ENCODE measurements around the gene RBP5.
A peak's percentile ranks its signal among the peaks of the same experiment; 100 is the strongest.

Gene RBP5

GRCh38 chr12:7123806-7124522, 4.7 kb downstream of the RBP5 start:
- Mint-ChIP-seq H3K27ac (no peak overlapping the region), H3K36me3 (ENCODE audit: low read depth) (no peaks in the 10 kb centered on the region), H3K27me3 (peaks cover 33% of the 10 kb centered on the region), H3K9me3 (no peaks in the 10 kb centered on the region), H3K4me1 (ENCODE audit: low read depth) (peaks cover 25% of the 10 kb centered on the region), H3K4me3 (no peak overlapping the region)
- intact Hi-C loops (cut with micrococcal nuclease): no loop called here

- no peaks in the 10 kb centered on the region for H3K36me3 Mint-ChIP-seq (ENCODE audit: low read depth)
- H3K27me3 Mint-ChIP-seq: peaks cover 24% of the 10 kb centered on the region
- no peak overlapping the region for H3K4me3 Mint-ChIP-seq
- H3K4me1 Mint-ChIP-seq (ENCODE audit: low read depth): peaks cover 31% of the 10 kb centered on the region
- H3K27ac Mint-ChIP-seq: no peak overlapping the region
- intact Hi-C loops (cut with micrococcal nuclease): no loop called here
- no peaks in the 10 kb centered on the region for H3K9me3 Mint-ChIP-seq
These were observed 5.6 kb downstream of the RBP5 start for GRCh38 chr12:7122811-7123769.

DNA sequence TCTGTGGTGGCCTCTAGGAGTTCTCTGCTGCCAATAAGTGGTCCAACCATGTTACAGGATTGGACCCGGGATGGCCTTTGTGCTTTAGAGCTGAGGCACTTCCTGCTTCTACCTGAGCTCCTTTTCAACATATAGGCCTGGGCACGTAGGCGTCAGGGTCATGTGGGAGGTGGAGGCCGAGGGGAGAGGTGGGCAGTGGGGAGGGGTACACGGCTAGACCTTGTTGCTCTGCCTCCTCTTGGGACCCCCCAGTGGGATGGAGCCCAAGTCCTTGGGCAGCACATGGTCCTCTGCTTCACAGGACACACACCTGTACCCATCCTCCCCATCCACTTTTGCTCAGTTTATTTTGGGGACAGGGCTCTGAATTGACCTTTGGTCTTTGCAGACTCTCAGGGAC, 7.4 kb downstream of the RBP5 start:
- no peaks in the 10 kb centered on the region for H3K36me3 Mint-ChIP-seq (ENCODE audit: low read depth)
- H3K27ac Mint-ChIP-seq: no peak overlapping the region
- peaks cover 18% of the 10 kb centered on the region for H3K27me3 Mint-ChIP-seq
- intact Hi-C loops (cut with micrococcal nuclease): no loop called here
- H3K9me3 Mint-ChIP-seq: no peaks in the 10 kb centered on the region
- H3K4me1 Mint-ChIP-seq (ENCODE audit: low read depth): peaks cover 37% of the 10 kb centered on the region
- H3K4me3 Mint-ChIP-seq: no peak overlapping the region

DNA sequence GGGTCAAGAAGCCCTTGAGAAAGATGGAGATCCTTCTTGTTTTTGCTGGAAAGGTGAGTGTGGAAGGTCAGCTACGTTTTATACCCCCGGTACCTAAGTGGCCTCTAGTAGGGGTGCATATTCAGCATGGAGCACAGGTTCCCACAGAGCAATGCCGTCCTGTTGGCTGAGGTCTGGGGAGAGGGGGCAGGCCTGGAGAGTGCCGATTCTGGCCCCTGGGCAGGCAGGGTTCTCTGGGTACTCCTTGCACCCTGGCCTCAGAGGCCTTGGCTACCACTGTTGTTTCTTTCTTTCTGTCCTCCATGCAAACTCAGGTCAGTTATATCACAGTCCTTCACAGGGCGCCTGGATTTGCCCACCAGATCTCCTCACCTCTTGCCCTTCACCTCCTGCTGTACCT, 8.5 kb downstream of the RBP5 start:
- H3K4me1 Mint-ChIP-seq (ENCODE audit: low read depth): peaks cover 49% of the 10 kb centered on the region
- peaks cover 8% of the 10 kb centered on the region for H3K36me3 Mint-ChIP-seq (ENCODE audit: low read depth)
- no peak overlapping the region for H3K27ac Mint-ChIP-seq

GRCh38 chr12:7118881-7119280, 9.8 kb downstream of the RBP5 start:
- no peak overlapping the region for H3K4me3 Mint-ChIP-seq
- H3K9me3 Mint-ChIP-seq: peaks cover 8% of the 10 kb centered on the region
- H3K27ac Mint-ChIP-seq: no peak overlapping the region
- H3K36me3 Mint-ChIP-seq (ENCODE audit: low read depth): peaks cover 11% of the 10 kb centered on the region
- intact Hi-C loops (cut with micrococcal nuclease): no loop called here
- peaks cover 50% of the 10 kb centered on the region for H3K4me1 Mint-ChIP-seq (ENCODE audit: low read depth)
- H3K27me3 Mint-ChIP-seq: peaks cover 11% of the 10 kb centered on the region

More for the DNA sequence above, 8.5 kb downstream of the RBP5 start:
- Mint-ChIP-seq H3K4me3 (no peak overlapping the region), H3K27me3 (peaks cover 19% of the 10 kb centered on the region), H3K9me3 (peaks cover 8% of the 10 kb centered on the region)
- intact Hi-C loops (cut with micrococcal nuclease): no loop called here

- H3K27ac Mint-ChIP-seq: peak overlapping the region; percentile 42
- peaks cover 49% of the 10 kb centered on the region for H3K4me1 Mint-ChIP-seq (ENCODE audit: low read depth)
- H3K36me3 Mint-ChIP-seq (ENCODE audit: low read depth): peaks cover 11% of the 10 kb centered on the region
- peaks cover 6% of the 10 kb centered on the region for H3K27me3 Mint-ChIP-seq
- H3K4me3 Mint-ChIP-seq: no peak overlapping the region
- H3K9me3 Mint-ChIP-seq: peaks cover 8% of the 10 kb centered on the region
- intact Hi-C loops (cut with micrococcal nuclease): no loop called here
These were observed 11.0 kb downstream of the RBP5 start for GRCh38 chr12:7117670-7118069.

GRCh38 chr12:7116916-7117315, 11.8 kb downstream of the RBP5 start:
- H3K27ac Mint-ChIP-seq: no peak overlapping the region
- peaks cover 6% of the 10 kb centered on the region for H3K27me3 Mint-ChIP-seq
- H3K9me3 Mint-ChIP-seq: peaks cover 8% of the 10 kb centered on the region
- no peak overlapping the region for H3K4me3 Mint-ChIP-seq
- H3K36me3 Mint-ChIP-seq (ENCODE audit: low read depth): peaks cover 11% of the 10 kb centered on the region
- H3K4me1 Mint-ChIP-seq (ENCODE audit: low read depth): peaks cover 49% of the 10 kb centered on the region
- intact Hi-C loops (cut with micrococcal nuclease): no loop called here

DNA sequence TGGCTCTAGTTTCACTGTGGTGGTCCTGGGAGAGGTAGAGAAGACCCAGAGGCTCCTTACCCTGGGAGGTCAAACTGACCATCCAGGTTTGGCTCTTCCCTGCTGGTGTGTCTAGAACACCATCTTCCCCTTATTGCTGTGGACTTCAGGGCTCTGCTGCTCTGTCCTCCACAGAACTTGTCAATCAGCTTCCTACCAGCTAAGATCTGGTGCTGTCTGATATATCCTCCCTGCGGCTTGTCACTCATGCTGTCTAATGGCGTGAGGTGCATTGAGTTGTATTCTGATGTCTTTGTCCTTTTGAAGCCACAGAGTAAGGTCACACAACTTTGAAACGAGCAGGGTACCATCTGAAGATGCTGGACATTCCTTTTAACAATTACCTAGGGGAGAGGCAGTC, 12.5 kb downstream of the RBP5 start:
- Mint-ChIP-seq H3K9me3 (peaks cover 8% of the 10 kb centered on the region), H3K4me3 (no peak overlapping the region), H3K4me1 (ENCODE audit: low read depth) (peaks cover 49% of the 10 kb centered on the region), H3K27ac (no peak overlapping the region), H3K36me3 (ENCODE audit: low read depth) (peaks cover 11% of the 10 kb centered on the region), H3K27me3 (peaks cover 5% of the 10 kb centered on the region)
- intact Hi-C loops (cut with micrococcal nuclease): no loop called here

GRCh38 chr12:7114851-7115250, 13.8 kb downstream of the RBP5 start:
- H3K27me3 Mint-ChIP-seq: peaks cover 5% of the 10 kb centered on the region
- H3K4me1 Mint-ChIP-seq (ENCODE audit: low read depth): peaks cover 48% of the 10 kb centered on the region
- H3K4me3 Mint-ChIP-seq: no peak overlapping the region
- peaks cover 8% of the 10 kb centered on the region for H3K9me3 Mint-ChIP-seq
- intact Hi-C loops (cut with micrococcal nuclease): loop anchor here (5.0 kb wide), 1 partner anchor 173 kb away; the partner anchor contains the start of genes C12orf57 and RNU7-1
- peaks cover 11% of the 10 kb centered on the region for H3K36me3 Mint-ChIP-seq (ENCODE audit: low read depth)
- H3K27ac Mint-ChIP-seq: no peak overlapping the region

DNA sequence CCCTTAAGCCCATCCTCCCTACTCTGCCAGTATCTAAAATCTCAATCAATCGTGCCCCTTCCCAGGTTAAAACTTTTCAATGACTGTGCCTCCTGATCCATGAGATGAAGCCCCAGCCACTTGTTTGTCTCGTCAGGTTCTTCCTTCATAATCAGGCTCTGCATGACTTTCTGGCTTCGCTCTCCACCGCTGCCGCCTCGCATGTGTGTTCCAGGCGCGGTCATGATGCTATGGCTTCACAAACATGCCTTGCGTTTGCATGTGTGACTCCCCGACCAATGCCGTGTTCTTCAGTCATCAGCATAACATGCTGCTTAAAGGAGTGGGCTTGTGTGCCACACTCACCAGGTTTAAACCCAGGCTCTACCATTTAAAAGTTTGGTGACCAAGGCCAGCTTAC, 14.7 kb downstream of the RBP5 start:
- H3K27me3 Mint-ChIP-seq: peaks cover 5% of the 10 kb centered on the region
- intact Hi-C loops (cut with micrococcal nuclease): loop anchor here (5.0 kb wide), 1 partner anchor 172 kb away; the partner anchor contains the start of genes C12orf57 and RNU7-1
- H3K4me1 Mint-ChIP-seq (ENCODE audit: low read depth): peaks cover 48% of the 10 kb centered on the region
- no peak overlapping the region for H3K27ac Mint-ChIP-seq
- H3K9me3 Mint-ChIP-seq: peaks cover 8% of the 10 kb centered on the region
- no peak overlapping the region for H3K4me3 Mint-ChIP-seq
- H3K36me3 Mint-ChIP-seq (ENCODE audit: low read depth): peaks cover 11% of the 10 kb centered on the region

DNA sequence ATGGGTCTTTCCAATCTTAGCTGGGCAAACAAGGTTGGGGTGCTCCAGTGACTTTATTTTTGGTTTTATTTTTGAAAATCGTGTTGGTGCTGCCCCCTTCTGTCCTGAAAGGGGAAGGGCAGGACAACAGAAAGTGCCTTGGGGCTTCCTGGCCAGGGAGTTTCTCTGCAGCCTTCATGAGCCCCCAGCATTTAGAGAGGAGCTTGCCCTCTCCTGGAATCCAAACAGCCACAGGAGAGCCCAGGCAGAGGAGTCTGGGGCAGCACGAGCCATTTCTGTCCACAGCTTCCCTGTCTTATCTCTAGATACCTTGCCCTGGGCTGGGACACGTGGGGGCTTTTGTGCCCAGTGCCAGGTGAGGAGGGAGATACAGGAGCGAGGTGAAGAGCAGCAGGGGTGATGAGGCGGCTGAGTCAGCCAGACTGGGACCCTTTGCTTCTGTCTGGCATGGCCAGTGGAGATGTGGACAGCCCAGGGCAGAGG, 15.3 kb downstream of the RBP5 start:
- Mint-ChIP-seq H3K4me3 (no peak overlapping the region), H3K36me3 (ENCODE audit: low read depth) (peaks cover 11% of the 10 kb centered on the region)

DNA sequence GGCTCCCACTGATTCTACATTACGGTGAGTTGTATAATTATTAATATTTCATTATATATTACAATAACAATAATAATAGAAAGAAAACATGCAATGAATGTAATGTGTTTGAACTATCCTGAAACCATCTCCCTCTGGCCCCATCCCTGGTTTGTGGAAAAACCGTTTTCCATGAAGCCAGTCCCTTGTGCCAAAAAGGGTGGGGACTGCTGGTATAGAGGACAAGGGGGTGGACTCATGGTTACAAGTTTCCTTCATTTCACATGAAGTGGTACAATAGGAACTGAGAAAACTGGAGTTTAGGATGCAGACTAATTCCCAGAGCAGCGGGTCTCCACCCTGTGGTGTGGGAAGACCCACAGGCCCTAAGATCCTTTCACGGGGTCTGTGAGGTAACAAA, 16.6 kb downstream of the RBP5 start:
- Mint-ChIP-seq H3K4me3 (no peak overlapping the region), H3K9me3 (peaks cover 8% of the 10 kb centered on the region), H3K36me3 (ENCODE audit: low read depth) (peaks cover 11% of the 10 kb centered on the region), H3K27me3 (peaks cover 5% of the 10 kb centered on the region), H3K27ac (no peak overlapping the region), H3K4me1 (ENCODE audit: low read depth) (peaks cover 48% of the 10 kb centered on the region)
- intact Hi-C loops (cut with micrococcal nuclease): loop anchor here (2.0 to 5.0 kb wide), 2 partner anchors 170 to 243 kb away; partner anchors contain the start of genes C12orf57 and RNU7-1

More for the DNA sequence above, 15.3 kb downstream of the RBP5 start:
- intact Hi-C loops (cut with micrococcal nuclease): loop anchor here (2.0 to 5.0 kb wide), 2 partner anchors 171 to 245 kb away; partner anchors contain the start of genes C12orf57 and RNU7-1
- H3K4me1 Mint-ChIP-seq (ENCODE audit: low read depth): peaks cover 47% of the 10 kb centered on the region
- peaks cover 8% of the 10 kb centered on the region for H3K9me3 Mint-ChIP-seq
- peaks cover 5% of the 10 kb centered on the region for H3K27me3 Mint-ChIP-seq
- peak overlapping the region; percentile 64 for H3K27ac Mint-ChIP-seq

GRCh38 chr12:7110661-7111060, 18.0 kb downstream of the RBP5 start:
- intact Hi-C loops (cut with micrococcal nuclease): loop anchor here (5.0 kb wide), 1 partner anchor 168 kb away; the partner anchor contains the start of genes C12orf57 and RNU7-1
- peaks cover 4% of the 10 kb centered on the region for H3K27me3 Mint-ChIP-seq
- H3K4me1 Mint-ChIP-seq (ENCODE audit: low read depth): peaks cover 40% of the 10 kb centered on the region
- H3K27ac Mint-ChIP-seq: no peak overlapping the region
- H3K36me3 Mint-ChIP-seq (ENCODE audit: low read depth): peaks cover 17% of the 10 kb centered on the region
- no peak overlapping the region for H3K4me3 Mint-ChIP-seq
- peaks cover 16% of the 10 kb centered on the region for H3K9me3 Mint-ChIP-seq

DNA sequence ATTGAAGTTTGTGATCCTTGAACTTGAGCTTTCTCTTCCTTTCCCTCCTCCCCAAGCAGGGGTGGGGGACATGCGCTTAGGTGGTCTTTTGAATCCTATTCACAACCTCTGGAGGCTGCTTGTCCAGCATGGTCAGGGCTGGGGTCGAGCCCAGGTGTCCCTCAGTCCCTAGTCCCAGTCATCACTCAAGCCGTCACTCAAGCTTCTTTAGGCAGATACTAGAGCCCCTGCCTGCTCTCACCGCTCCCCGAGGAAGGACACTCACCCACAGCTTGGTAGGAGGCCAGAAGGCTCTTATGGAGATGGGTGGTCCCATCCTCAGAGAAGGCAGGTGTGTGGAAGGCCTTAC, 19.1 kb downstream of the RBP5 start:
- Mint-ChIP-seq H3K27me3 (peaks cover 3% of the 10 kb centered on the region), H3K4me1 (ENCODE audit: low read depth) (peaks cover 34% of the 10 kb centered on the region), H3K27ac (peak overlapping the region; percentile 83), H3K36me3 (ENCODE audit: low read depth) (peaks cover 19% of the 10 kb centered on the region), H3K4me3 (peak overlapping the region; percentile 79), H3K9me3 (peaks cover 12% of the 10 kb centered on the region)
- intact Hi-C loops (cut with micrococcal nuclease): loop anchor here (5.0 kb wide), 1 partner anchor 47 kb away; the partner anchor contains the start of gene C1S

Measured in dendritic cell treated with granulocyte-macrophage colony-stimulating factor and Interleukin-4, amounts not matched to agents 40 ng/mL and 50 ng/mL, for 4 days (primary cell).